Right cardiac atrium (tissue), 5 donors: ENCODE measurements around the gene SERPINB1. TPM values are rescaled to one million over a fixed set of nuclear protein-coding genes. Genes with fewer than 3 reads are reported as not detected.

Experiments used
- ATAC-seq, 2 donors: fragments of 200-7000 bp; cut with Tn5 transposase; one replicate each; pipeline versions ENCODE4 v1.8.0 to v1.9.1; 2020; ENCODE audit warnings: moderate library complexity in 2 of 2, mild to moderate bottlenecking in 1 of 2
- DNase-seq, 3 donors: peaks; one replicate each; pipeline ENCODE4 v3.0.0-alpha.2; 2020
- H3K27ac ChIP-seq: one replicate; pipeline ENCODE4 v1.5.1; 2013; ENCODE audit warnings: mild to moderate bottlenecking, low read length, control low read depth, moderate library complexity
- H3K27me3 ChIP-seq: one replicate; pipeline ENCODE4 v1.6.1; 2013; ENCODE audit not compliant: control insufficient read depth, insufficient read depth
- H3K4me1 ChIP-seq: one replicate; pipeline ENCODE4 v1.6.1; 2013; ENCODE audit warnings: low read length; ENCODE audit not compliant: control insufficient read depth, insufficient read depth
- H3K4me3 ChIP-seq: one replicate; pipeline ENCODE4 v1.5.1; 2013; ENCODE audit warnings: low read length, control low read depth
- H3K9me3 ChIP-seq: one replicate; pipeline ENCODE4 v1.6.1; 2013; ENCODE audit warnings: low read length; ENCODE audit not compliant: control insufficient read depth
- WGBS: extraction: QIAGEN DNeasy Blood & Tissue Kit; methylation state at CpG from one replicate; pipeline ENCODE4 v1.1.7; 2013; 5-methylcytosine and 5-hydroxymethylcytosine counted together
- intact Hi-C, 4 donors: fragments of 100-400 bp; cut with DNase I; formaldehyde crosslinking; loops; one replicate each; pipeline versions ENCODE4 v1.11.0 to v1.14.0; 2022 to 2023
- polyA plus RNA-seq: library from polyadenylated mRNA; stranded (reverse); fragments of 200-250 nt; gene quantifications from one replicate; pipeline ENCODE4 v1.2.3, GENCODE V29; 2013
- total RNA-seq, 4 donors: library from RNA; stranded (reverse); fragmentation: NEBNext Ultra II Directional; extraction: Animal tissue kit (Norgen Biotek cat#: 25700); gene quantifications; one replicate each; pipeline ENCODE4 v1.2.1, GENCODE V29; 2021
- donor health status: healthy with polysubstance abuse.
- donor health status: DM: no; HTN: yes; CAD: no.
- donor health status: DM: no; HTN: no; CAD: no.
- donor health status: DM: no; HTN: yes; CAD: no; lungs with severe emphysema.
- donor health status: DM: yes; HTN: yes; CAD: no.

The SERPINB1 gene
- total and polyA plus RNA-seq, 5 donors = 23.6 to 42.1 (median 28.9) TPM

GRCh38 chr6:2800552-2801316, 40.9 kb downstream of the SERPINB1 start:
- Histone ChIP-seq H3K27me3 (no peaks in the 10 kb centered on the region), H3K9me3 (no peaks in the 10 kb centered on the region), H3K27ac (peak overlapping the region; percentile 30), H3K4me3 (no peak overlapping the region), H3K4me1 (no peaks in the 10 kb centered on the region)
- intact Hi-C loops = no loop called here
- 81% methylated on average over 14 of the region's 14 CpGs for WGBS
- DNase-seq (no peak), ATAC-seq (no peak)

DNA sequence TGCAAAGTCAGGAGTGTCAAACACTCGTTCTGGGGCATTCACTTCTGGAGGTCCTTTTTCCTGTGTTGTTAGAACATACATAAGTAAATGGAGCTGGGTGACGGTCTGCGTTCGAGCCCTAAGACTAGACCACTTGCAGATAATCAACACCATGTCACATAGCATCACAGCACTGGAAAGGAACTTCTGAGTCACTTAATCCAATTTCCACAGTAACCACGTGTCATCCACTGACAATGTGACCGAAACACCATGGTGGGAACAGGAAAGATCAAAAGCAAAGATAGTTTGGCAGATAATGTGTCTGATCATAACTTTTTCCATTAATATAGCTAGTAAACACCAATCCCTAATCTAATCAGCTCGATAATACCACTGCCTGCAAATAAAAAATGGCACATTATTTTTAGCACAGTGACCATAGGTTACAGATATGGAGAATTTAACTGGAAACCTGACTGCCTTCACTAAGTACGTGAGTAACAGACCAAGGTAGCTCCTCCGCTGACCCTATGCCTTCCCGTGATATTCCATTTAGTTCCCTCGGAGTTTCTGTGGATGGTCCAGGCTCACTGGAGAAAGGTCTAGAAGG, 41.6 kb downstream of the SERPINB1 start:
- 47% methylated on average over 11 of the region's 11 CpGs for WGBS
- ATAC-seq = peak; percentile 21 to 76
- Histone ChIP-seq H3K27me3 (no peaks in the 10 kb centered on the region), H3K9me3 (no peaks in the 10 kb centered on the region), H3K4me3 (no peak overlapping the region), H3K27ac (peak overlapping the region; percentile 30), H3K4me1 (no peaks in the 10 kb centered on the region)
- no peak for DNase-seq
- intact Hi-C loops = loop anchor here in 2 of 4 donors (10.0 kb wide), 2 partner anchors 45 to 135 kb away; partner anchors contain the start of gene SERPINB1 (in 1 of the 2)

- DNase-seq (no peak), ATAC-seq (no peak)
- WGBS = 79% methylated on average over 11 of the region's 11 CpGs
- Histone ChIP-seq H3K9me3 (no peaks in the 10 kb centered on the region), H3K27me3 (no peaks in the 10 kb centered on the region), H3K27ac (no peak overlapping the region), H3K4me1 (peaks cover 2% of the 10 kb centered on the region), H3K4me3 (no peak overlapping the region)
- intact Hi-C loops = loop anchor here in 2 of 4 donors (10.0 kb wide), 2 partner anchors 46 to 136 kb away; partner anchors contain the start of gene SERPINB1 (in 1 of the 2)
Measured at GRCh38 chr6:2798586-2799134, 43.0 kb downstream of the SERPINB1 start.

DNA sequence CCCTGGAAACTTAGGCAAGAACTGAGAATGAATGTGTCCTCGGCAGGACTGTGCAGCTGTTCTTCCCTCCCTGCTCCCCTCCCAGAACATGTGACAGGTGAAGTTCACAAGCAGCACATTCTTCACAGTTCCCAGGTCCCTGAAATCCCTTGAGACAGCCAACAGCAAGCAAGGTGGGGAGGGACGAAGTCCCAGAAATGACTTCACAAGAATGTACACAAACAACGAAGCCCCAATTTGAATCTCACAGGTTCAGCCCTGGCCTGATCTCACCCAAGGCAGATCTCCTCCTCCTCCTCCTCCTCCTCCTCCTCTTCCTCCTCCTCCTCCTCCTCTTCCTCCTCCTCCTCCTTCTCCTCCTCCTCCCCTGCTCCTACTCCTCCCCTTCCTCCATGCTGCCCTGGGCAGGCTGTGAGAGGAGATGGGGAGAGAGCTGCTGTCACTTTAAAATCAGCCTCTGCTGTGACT, 44.1 kb downstream of the SERPINB1 start:
- peaks cover 5% of the 10 kb centered on the region for H3K4me1 ChIP-seq
- no peak for ATAC-seq
- 51% methylated on average over 3 of the region's 3 CpGs for WGBS
- H3K27me3 ChIP-seq = no peaks in the 10 kb centered on the region
- H3K9me3 ChIP-seq = no peaks in the 10 kb centered on the region
- no peak for DNase-seq
- H3K4me3 ChIP-seq = no peak overlapping the region
- H3K27ac ChIP-seq = no peak overlapping the region
- intact Hi-C loops = loop anchor here in 2 of 4 donors (10.0 kb wide), 2 partner anchors 47 to 137 kb away; partner anchors contain the start of gene SERPINB1 (in 1 of the 2)

DNA sequence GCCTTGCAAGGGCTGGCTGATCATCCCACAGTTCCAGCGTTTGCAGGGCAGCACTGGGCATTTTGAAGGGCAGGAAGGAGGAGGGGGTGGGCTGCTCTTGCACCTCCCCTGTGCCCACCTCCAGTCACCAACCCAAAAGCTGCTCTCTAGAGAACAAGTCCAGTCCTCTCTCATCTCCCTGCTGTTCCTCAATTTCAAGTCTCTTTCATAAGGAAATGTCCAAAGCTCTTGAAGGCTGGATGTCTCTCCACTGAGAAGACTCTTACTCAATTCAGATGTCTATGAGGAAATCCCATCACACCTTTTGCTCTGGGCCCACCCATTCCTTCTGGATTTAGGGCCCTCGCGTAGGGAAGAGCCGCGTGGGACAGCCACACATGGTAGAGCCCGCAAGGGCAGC, 44.8 kb downstream of the SERPINB1 start:
- no peaks in the 10 kb centered on the region for H3K27me3 ChIP-seq
- H3K4me1 ChIP-seq = peaks cover 5% of the 10 kb centered on the region
- WGBS = 72% methylated on average over 6 of the region's 6 CpGs
- no peak overlapping the region for H3K4me3 ChIP-seq
- no peaks in the 10 kb centered on the region for H3K9me3 ChIP-seq
- H3K27ac ChIP-seq = no peak overlapping the region
- ATAC-seq = no peak
- DNase-seq = no peak
- intact Hi-C loops = loop anchor here in 2 of 4 donors (10.0 kb wide), 2 partner anchors 48 to 138 kb away; partner anchors contain the start of gene SERPINB1 (in 1 of the 2)

DNA sequence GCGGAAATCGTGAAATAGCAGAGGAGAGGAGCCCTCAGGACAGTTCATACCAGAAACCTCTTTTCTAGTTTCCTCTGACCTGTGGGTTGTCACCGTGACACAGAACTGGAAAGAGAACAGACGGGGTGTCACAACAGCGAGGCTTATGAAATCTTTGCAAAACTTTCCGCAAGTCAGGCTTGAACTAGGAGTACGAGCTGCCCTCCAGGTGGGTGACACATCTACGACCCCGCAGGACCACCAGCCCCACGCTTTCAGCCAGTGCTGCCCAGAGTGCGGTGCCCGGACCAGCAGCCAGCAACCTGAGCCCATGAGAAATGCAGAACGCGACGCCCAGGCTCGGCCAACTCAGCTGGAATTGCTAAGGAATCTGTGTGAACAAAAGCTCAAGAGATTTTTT, 45.7 kb downstream of the SERPINB1 start:
- WGBS = 88% methylated on average over 16 of the region's 16 CpGs
- Histone ChIP-seq H3K9me3 (no peaks in the 10 kb centered on the region), H3K4me1 (peaks cover 5% of the 10 kb centered on the region), H3K27ac (no peak overlapping the region), H3K27me3 (no peaks in the 10 kb centered on the region), H3K4me3 (no peak overlapping the region)
- intact Hi-C loops = loop anchor here in 2 of 4 donors (10.0 kb wide), 2 partner anchors 49 to 139 kb away; partner anchors contain the start of gene SERPINB1 (in 1 of the 2)
- no peak for DNase-seq
- no peak for ATAC-seq

DNA sequence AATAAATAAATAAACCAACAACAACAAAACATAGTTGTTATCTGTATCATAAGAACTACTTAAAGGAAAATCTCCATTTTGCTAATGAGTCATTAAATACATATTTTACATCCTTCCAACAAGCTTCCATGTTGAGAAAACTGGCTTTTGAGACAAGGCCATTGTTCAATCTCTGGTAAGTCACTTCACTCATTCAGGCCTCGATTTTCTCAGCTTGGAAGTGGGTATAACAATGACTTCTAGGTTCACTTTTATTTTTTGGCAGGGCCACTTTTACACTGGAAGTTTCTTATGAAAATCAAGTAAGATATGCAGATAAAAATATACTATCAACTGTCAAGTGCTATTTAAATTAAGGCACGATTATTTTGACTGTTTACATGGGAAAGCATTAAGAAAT, 46.5 kb downstream of the SERPINB1 start:
- ATAC-seq (no peak), DNase-seq (no peak)
- Histone ChIP-seq H3K27me3 (no peaks in the 10 kb centered on the region), H3K4me1 (peaks cover 5% of the 10 kb centered on the region), H3K4me3 (no peak overlapping the region), H3K27ac (no peak overlapping the region), H3K9me3 (no peaks in the 10 kb centered on the region)
- whole genome bisulfite sequencing = 79% methylated on average over 2 of the region's 2 CpGs
- intact Hi-C loops = loop anchor here in 2 of 4 donors (10.0 kb wide), 2 partner anchors 50 to 140 kb away; partner anchors contain the start of gene SERPINB1 (in 1 of the 2)

DNA sequence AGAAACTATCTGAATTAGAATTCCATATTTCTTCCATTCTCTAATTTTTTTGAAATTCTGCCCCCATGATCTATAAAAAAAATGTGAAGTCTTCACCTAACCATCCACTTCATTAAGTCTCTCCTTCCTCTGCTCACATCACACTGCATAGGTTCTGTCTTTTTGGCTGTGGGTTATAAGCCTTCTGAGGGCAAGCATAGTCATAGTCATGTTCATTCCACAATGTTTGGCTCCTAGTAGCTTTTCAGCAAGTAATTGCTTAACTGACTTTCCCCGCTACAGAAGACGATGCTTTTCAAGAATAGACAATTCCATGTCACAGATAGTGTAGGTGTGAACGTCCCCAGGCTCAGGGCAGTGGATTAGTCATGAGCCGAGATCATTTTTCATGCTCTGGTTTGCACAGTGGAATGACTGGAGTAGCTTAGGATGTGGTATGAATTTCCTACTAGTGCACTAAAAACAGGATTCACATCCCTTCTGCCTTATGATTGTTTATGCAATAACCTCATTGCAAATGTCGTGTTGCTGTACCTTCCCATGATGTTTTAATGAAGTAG, 47.4 kb downstream of the SERPINB1 start:
- no peak overlapping the region for H3K4me3 ChIP-seq
- no peaks in the 10 kb centered on the region for H3K27me3 ChIP-seq
- no peak for ATAC-seq
- WGBS = 72% methylated on average over 5 of the region's 5 CpGs
- peaks cover 5% of the 10 kb centered on the region for H3K4me1 ChIP-seq
- H3K27ac ChIP-seq = no peak overlapping the region
- H3K9me3 ChIP-seq = no peaks in the 10 kb centered on the region
- intact Hi-C loops = loop anchor here in 3 of 4 donors (5.0 to 10.0 kb wide), 3 partner anchors 48 to 141 kb away; partner anchors contain the start of gene SERPINB1 (in 3 of the 3)
- no peak for DNase-seq

GRCh38 chr6:2793534-2794151, 48.0 kb downstream of the SERPINB1 start:
- ATAC-seq (peak; percentile 6 to 14), DNase-seq (peak in 2 of 3 donors; percentile 34 to 60)
- Histone ChIP-seq H3K27me3 (no peaks in the 10 kb centered on the region), H3K27ac (no peak overlapping the region), H3K9me3 (no peaks in the 10 kb centered on the region), H3K4me3 (no peak overlapping the region), H3K4me1 (peaks cover 5% of the 10 kb centered on the region)
- WGBS = 45% methylated on average over 9 of the region's 9 CpGs
- intact Hi-C loops = loop anchor here in 3 of 4 donors (5.0 to 10.0 kb wide), 3 partner anchors 49 to 141 kb away; partner anchors contain the start of gene SERPINB1 (in 3 of the 3)
